HG03139 (cell line): Measurements from ENCODE around the gene NUDT22.

Experiments used
- ATAC-seq: cut with Tn5 transposase; IDR thresholded peaks from one replicate; pipeline ENCODE4 v1.9.1; 2021; ENCODE audit not compliant: unreplicated experiment

Gene NUDT22

DNA sequence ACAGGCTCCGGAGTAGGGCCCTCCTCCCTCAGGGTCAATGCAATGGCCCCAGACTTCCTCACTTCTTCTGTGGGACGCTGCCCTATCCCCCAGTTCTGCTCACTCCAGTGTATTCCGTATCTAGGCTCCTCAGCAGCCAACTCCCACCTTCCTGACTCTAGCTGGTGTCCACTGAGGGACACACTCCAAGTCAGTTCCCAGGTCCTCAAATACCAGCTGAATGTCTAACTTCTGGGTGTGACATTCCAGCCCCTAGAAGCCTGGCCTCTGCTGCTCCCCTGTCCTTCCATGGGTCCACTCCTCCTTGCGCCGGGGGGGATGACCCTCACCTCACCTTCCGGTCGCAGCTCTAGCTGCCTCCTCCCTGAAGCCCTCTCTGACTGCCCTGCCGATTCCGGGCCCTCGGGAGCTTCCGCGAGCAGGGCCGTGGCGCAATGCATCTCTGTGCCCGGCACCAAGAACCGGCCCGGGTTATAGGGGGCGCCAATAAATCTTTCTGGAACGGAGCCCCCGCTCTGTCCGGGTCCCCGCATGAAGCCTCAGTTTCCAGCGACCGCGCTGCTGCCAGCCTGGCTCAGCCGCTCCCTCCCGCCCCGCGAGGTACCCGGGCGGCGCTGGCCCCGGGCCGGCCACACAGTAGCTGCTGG, 42.9 kb downstream of the NUDT22 start:
- no peak for ATAC-seq

DNA sequence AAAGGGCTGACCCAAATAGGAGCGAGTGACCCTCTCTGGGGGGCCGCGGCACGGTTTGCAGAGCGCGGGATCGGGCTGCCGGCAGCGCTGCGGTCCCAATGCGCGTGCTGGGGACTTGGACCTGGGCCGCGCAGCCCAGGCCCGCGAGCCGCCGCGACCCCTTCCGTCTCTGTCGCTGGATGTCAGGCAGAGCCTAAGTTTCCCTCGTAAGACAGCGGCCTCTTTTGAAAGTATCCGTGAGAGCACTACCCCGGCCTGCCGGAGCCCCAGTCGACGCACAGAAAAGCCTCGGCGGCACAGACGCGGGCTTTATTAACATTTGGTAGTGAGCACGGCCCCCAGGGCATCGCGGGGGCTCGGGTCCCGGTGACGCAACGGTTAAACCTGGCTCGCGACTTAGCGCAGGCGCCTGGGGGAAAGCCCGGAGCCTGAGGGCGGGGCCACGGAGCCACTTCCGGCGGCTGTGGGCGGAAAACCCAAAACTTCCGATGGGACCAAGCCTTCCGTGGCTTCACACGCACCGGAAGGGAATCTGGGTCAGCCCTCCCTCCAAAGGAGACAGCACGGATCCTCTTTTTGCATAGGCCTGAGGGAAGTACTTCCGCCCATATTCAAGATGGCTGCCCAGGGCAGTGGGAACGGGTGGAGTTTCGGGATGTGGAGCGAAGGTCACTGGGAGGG, 43.6 kb downstream of the NUDT22 start:
- peak; percentile 56 for ATAC-seq

DNA sequence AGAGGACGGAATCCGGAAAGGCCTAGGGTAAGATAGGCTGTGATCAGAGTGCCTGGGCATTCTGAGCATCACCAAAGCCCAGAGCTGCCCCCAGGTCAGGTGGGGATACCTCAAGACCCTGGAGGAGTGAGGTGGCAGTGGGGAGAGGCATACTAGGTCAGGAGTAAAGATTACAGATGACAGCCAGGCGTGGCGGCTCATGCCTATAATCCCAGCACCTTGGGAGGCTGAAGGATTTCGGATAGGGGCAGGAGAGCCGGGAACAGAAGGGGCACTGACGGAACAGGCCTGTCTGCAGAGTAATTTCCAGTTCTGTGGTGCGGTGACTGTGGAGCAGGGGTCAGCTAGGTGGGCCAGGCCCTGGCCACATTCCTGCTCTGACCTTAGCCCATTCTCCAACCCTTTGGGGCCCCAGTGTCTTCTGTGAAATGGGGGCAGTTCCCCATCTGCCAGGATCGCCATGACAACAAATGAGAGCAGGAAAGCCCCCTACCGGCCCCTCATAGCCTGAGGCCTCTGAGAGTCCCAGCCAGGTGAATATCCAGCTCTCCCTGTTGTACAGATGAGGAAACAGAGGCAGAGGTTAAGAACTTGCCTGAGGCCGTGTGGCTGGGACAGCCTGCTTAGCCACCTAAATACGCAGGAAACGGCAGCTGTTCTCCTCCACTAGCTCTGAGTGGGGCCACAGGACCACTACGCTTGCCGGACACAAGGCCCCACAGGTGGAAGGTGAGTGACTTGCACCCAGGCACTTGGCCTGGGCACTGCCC, 49.1 kb downstream of the NUDT22 start:
- ATAC-seq = no peak

DNA sequence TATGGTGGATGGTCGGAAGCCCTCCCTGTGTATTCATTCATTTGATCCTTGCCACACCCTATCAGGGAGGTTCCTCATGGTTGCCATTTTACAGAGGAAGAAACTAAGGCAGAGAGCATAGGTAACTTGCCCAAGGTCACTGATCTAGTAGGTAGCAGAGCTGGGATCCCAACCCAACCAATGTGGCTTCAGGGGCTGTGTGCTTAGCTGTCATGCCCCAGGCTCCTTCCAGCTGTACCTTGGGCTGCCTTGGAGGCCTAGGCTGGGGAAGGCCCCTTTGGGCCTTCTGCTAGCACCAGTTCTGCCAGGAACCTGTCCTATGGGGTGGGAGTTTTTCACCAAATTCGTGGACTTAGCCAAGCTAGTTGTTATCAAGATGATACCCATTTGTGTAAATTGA, 49.8 kb downstream of the NUDT22 start:
- no peak for ATAC-seq

DNA sequence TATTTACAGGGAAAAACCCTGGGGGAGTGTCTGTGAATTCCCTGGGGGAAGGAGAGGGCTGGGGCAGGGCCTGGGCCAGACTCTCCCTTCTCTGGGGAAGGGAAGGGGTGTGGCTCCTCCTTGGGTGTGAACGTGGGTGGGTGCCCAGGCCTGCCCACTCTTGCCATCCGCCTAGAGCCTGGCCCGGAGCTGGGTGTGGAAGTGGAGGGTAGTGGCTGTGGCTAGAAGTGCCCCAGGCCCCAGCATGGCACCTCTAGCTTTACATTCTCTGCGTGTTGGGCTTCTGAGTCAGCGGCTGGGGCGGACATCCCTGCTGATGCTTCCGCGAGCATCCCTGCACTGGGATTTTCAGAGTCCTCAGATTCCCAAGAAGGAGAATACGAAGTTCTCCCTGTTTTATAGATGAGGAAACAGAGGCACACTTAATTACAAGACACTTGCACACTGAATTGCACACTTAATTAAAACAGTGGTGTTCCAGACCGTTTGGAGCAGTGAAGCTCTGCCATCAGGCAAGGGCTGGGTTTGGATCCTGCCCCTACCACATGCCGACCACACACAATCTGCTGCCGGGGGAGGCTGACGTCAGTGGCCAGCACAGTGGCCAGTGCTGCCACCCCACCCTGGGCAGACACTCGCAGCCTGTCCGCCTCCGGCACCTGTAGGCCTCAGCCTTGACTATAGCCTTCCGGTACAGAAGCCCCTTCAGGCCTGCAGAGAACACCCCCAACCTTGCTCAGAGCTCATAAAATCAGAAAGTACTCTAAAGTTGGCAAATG, 50.8 kb downstream of the NUDT22 start:
- no peak for ATAC-seq

DNA sequence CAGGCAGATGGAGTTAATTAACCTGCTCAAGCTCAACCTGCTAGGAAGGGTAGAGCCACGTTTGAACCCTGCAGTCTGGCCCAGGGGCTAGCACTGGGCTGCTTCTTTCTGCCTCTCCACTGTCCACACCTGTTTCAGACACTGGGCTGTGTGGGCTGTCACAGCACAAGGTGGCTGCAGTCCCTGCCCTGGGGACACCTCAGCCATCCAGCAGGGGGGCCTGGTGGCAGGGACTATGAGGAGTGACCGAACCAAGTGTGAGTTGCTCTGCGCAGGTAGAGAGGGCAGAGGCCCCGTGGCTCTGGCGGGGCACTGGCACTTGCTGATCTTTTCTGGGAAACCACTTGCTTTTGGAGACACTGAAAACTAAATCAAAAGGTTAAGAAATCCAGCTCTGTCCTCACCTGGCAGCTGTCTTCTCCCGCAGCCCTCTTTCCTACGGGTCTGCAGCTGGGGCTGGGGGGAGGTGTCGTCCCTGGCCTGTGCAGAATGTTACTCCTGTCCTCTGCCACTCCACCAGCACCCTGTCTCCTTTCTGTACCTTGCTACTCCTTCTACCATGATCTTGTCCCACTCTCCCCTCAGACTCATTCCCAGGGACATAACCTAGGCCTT, 52.6 kb downstream of the NUDT22 start:
- no peak for ATAC-seq
